Activated CD8-positive, alpha-beta memory T cell treated with anti-CD3 and anti-CD28 coated beads, Interleukin-2, amount 50 U/mL, for 24 hours (primary cell): Measurements from ENCODE around the gene VAMP8.

ENCODE experiments used
- DNase-seq: peaks from one replicate; pipeline ENCODE4 v3.0.0-alpha.2; 2020; ENCODE audit errors: extremely low read depth

VAMP8 gene

DNA sequence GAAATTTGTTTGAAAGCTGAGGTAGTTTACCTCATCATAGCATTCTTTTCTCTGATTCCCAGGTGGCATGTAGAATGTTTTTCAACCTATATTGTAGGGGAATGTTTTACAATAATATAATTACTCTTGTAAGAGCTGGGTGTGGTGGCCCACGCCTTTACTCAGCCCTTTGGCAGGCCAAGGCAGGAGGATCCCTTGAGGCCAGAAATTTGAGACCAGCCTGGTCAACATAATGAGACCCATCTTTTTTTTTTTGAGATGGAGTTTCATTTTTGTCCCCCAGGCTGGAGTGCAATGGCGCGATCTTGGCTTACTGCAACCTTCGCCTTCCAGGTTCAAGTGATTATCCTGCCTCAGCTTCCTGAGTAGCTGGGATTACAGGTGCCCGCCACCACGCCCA lies 42.2 kb downstream of the VAMP8 start:
- DNase-seq, result no peak

- DNase-seq, result no peak
These were observed 44.0 kb downstream of the VAMP8 start for GRCh38 chr2:85621338-85621737.

GRCh38 chr2:85623991-85624390 lies 46.6 kb downstream of the VAMP8 start:
- DNase-seq, result no peak

DNA sequence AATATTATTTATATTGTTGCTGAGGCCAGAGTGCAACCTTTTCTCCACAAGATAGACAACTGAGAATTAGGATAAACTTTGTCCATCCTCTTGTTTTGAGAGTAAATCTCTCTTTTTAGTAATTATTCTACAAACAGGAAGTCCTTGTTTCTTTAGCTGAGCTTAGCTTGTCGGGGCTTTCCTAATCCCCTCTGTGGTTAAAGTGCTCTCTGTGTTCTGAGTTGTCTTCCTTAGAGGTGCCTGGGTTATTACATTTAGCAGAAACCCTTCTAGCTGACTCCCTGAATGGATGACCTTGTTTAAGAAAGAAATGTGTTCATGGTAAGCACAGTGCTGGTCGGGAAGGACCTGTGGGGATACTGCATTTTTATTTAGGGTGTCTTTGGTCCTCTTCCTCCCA lies 51.3 kb downstream of the VAMP8 start:
- DNase-seq, result no peak

- no peak for DNase-seq
These were observed 53.9 kb downstream of the VAMP8 start for GRCh38 chr2:85631316-85631715.
